Keratinocyte (primary cell): ENCODE results near the gene RETREG1. TPM values are rescaled to one million over a fixed set of nuclear protein-coding genes. Genes with fewer than 3 reads are reported as not detected.
A peak's percentile ranks its signal among the peaks of the same experiment; 100 is the strongest.
"Not testable (repeated sequence)": the region's sequence is repeated elsewhere in the genome, so short reads cannot be mapped to it uniquely, and the experiment has no call there.

Source experiments
- DNase-seq: peaks from one replicate; pipeline ENCODE4 v3.0.0-alpha.2; 2011; ENCODE audit warnings: low read depth, missing footprints, low spot score
- FAIRE-seq: peaks from 2 replicates; lab custom pipeline; 2011; peaks lifted over from hg19 to GRCh38; lab: Jason Lieb, UNC
- H2AFZ ChIP-seq: 2 replicates; pipeline ENCODE4 v1.6.0; 2012; ENCODE audit warnings: low read length, control low read depth, inconsistent platforms; ENCODE audit not compliant: control insufficient read depth
- H3K27ac ChIP-seq: 2 replicates; pipeline ENCODE4 v1.5.1; 2011; ENCODE audit warnings: low read length; ENCODE audit not compliant: control insufficient read depth, insufficient read depth
- H3K27me3 ChIP-seq: 3 replicates; pipeline ENCODE4 v1.6.0; 2011; ENCODE audit warnings: low read length; ENCODE audit not compliant: control insufficient read depth, insufficient read depth; ENCODE audit errors: extremely low read depth
- H3K36me3 ChIP-seq, 2 experiments: 2 replicates in 1 of 2; 3 replicates in 1 of 2; pipeline ENCODE4 v1.5.1; 2011; ENCODE audit warnings: low read length in 2 of 2, mild to moderate bottlenecking in 1 of 2; ENCODE audit not compliant: control insufficient read depth in 2 of 2, insufficient read depth in 2 of 2; ENCODE audit errors: extremely low read depth in 1 of 2
- H3K4me1 ChIP-seq: 3 replicates; pipeline ENCODE4 v1.5.1; 2011; ENCODE audit warnings: low read length; ENCODE audit not compliant: control insufficient read depth, insufficient read depth; ENCODE audit errors: extremely low read depth
- H3K4me2 ChIP-seq: 3 replicates; pipeline ENCODE4 v1.6.0; 2011; ENCODE audit warnings: low read depth, low read length; ENCODE audit not compliant: control insufficient read depth, insufficient read depth; ENCODE audit errors: extremely low read depth
- H3K4me3 ChIP-seq, 3 experiments: fragments of 200-600 bp in 1 of 3; sonication (generic) in 1 of 3; 2 replicates in 2 of 3; 3 replicates in 1 of 3; pipeline ENCODE4 v1.5.1; 2011 to 2016; ENCODE audit warnings: low read length in 3 of 3, mild to moderate bottlenecking in 3 of 3, control low read depth in 2 of 3, inconsistent platforms in 1 of 3, low read depth in 1 of 3, mixed read lengths in 1 of 3, mixed run types in 1 of 3, moderate library complexity in 1 of 3; ENCODE audit not compliant: control insufficient read depth in 2 of 3, insufficient read depth in 2 of 3; ENCODE audit errors: extremely low read depth in 1 of 3
- H3K79me2 ChIP-seq: 2 replicates; pipeline ENCODE4 v1.6.0; 2012; ENCODE audit warnings: low read length; ENCODE audit not compliant: control insufficient read depth, insufficient read depth
- H3K9ac ChIP-seq: 3 replicates; pipeline ENCODE4 v1.6.0; 2011; ENCODE audit warnings: low read length; ENCODE audit not compliant: control insufficient read depth, insufficient read depth; ENCODE audit errors: extremely low read depth
- H3K9me1 ChIP-seq: 3 replicates; pipeline ENCODE4 v1.6.0; 2011; ENCODE audit warnings: low read length; ENCODE audit not compliant: control insufficient read depth, insufficient read depth; ENCODE audit errors: extremely low read depth
- H3K9me3 ChIP-seq: 2 replicates; pipeline ENCODE4 v1.5.1; 2012; ENCODE audit warnings: low read depth, low read length; ENCODE audit not compliant: control insufficient read depth
- H4K20me1 ChIP-seq: 3 replicates; pipeline ENCODE4 v1.6.0; 2011; ENCODE audit warnings: low read length; ENCODE audit not compliant: control insufficient read depth, insufficient read depth; ENCODE audit errors: extremely low read depth
- CTCF ChIP-seq, 3 experiments: IDR thresholded peaks in 1 of 3; conservative IDR thresholded peaks in 1 of 3; optimal IDR thresholded peaks in 1 of 3; 2 replicates in 2 of 3; 3 replicates in 1 of 3; pipeline versions ENCODE3 to v1.5.1; 2011; ENCODE audit warnings: low read length in 3 of 3, mild to moderate bottlenecking in 3 of 3, moderate library complexity in 2 of 3, control low read depth in 1 of 3, inconsistent platforms in 1 of 3; ENCODE audit not compliant: insufficient read depth in 2 of 3; ENCODE audit errors: extremely low read depth in 1 of 3
- EZH2 ChIP-seq: IDR thresholded peaks from one replicate; pipeline ENCODE4 v1.6.1; 2012; ENCODE audit warnings: inconsistent platforms, mild to moderate bottlenecking, low read length, moderate library complexity
- dilution Hi-C: fragments of 300-500 bp; cut with MboI; formaldehyde crosslinking; loops from one replicate; pipeline ENCODE4 v1.7.0; 2020; ENCODE audit warnings: low sequenced_read_pairs; ENCODE audit not compliant: extremely low pct_ligation_motif_present
- polyA plus RNA-seq, 5 experiments: library from polyadenylated mRNA; depleted of rRNA in 3 of 5; stranded (reverse) in 3 of 5; stranded (forward) in 1 of 5; unstranded in 1 of 5; fragments of >200 nt; gene quantifications; 1 replicate in 1 of 5; 2 replicates in 3 of 5; 3 replicates in 1 of 5; pipeline versions ENCODE4 v1.2.1 to v1.2.3, GENCODE V29; 2011 to 2012; ENCODE audit warnings: missing spikeins in 2 of 5, low read depth in 1 of 5, low replicate concordance in 1 of 5

The RETREG1 gene
- polyA plus RNA-seq, 1 donor (not counting 4 experiments of a cell fraction or from before 2014, with no cell fraction given) = 7.4 TPM

DNA sequence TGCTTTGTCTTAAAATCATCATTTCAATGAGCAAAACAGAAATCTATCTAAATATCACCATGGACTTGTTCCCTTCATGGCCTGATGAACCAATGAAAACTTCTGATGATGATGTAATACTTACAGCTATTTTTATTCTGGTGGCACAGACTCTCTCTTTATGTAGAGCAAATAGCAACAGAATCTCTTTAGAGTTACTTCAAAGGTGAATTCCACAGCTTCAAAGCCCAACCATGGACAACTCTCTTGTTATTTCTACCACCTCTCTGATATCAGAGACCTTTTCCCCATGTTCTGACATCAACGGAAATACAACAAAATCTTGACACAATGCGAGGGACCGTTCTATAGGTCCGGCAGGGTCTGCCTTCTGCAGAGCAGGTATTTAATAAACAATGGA, 70.1 kb downstream of the RETREG1 start:
- H3K4me1 ChIP-seq = peaks cover 24% of the 10 kb centered on the region
- no peaks in the 10 kb centered on the region for H3K27me3 ChIP-seq
- no peak overlapping the region for H3K4me2 ChIP-seq
- H3K9me3 ChIP-seq = no peaks in the 10 kb centered on the region
- H3K9ac ChIP-seq = no peak overlapping the region
- dilution Hi-C loops = no loop called here
- H3K27ac ChIP-seq = no peak overlapping the region
- no peaks in the 10 kb centered on the region for H3K79me2 ChIP-seq
- no peak for DNase-seq
- TF ChIP-seq EZH2 (no peak), CTCF (optimal IDR thresholded peaks at IDR 0.05 in 1 of 3, IDR thresholded peaks at IDR 0.05 in 1 of 3, conservative IDR thresholded peaks at IDR 0.05 in 1 of 3; ENCODE audit: extremely low read depth in 1 of 3, insufficient read depth in 2 of 3, low read length in 3 of 3) (no peak)
- H4K20me1 ChIP-seq = no peaks in the 10 kb centered on the region
- no peak overlapping the region for H2AFZ ChIP-seq
- H3K4me3 ChIP-seq = no peak overlapping the region
- H3K36me3 ChIP-seq = no peaks in the 10 kb centered on the region
- no peak for FAIRE-seq
- H3K9me1 ChIP-seq = no peaks in the 10 kb centered on the region

GRCh38 chr5:16544607-16545374, 72.0 kb downstream of the RETREG1 start:
- Histone ChIP-seq H3K9me3 (no peaks in the 10 kb centered on the region), H3K4me3 (no peak overlapping the region), H3K4me2 (no peak overlapping the region), H3K4me1 (peaks cover 31% of the 10 kb centered on the region), H3K9me1 (no peaks in the 10 kb centered on the region), H3K27me3 (no peaks in the 10 kb centered on the region), H3K79me2 (no peaks in the 10 kb centered on the region), H4K20me1 (no peaks in the 10 kb centered on the region), H2AFZ (peak overlapping the region; percentile 30), H3K36me3 (no peaks in the 10 kb centered on the region), H3K27ac (no peak overlapping the region), H3K9ac (no peak overlapping the region)
- no peak for TF ChIP-seq EZH2
- no peak for TF ChIP-seq CTCF (optimal IDR thresholded peaks at IDR 0.05 in 1 of 3, IDR thresholded peaks at IDR 0.05 in 1 of 3, conservative IDR thresholded peaks at IDR 0.05 in 1 of 3; ENCODE audit: extremely low read depth in 1 of 3, insufficient read depth in 2 of 3, low read length in 3 of 3)
- DNase-seq (no peak), FAIRE-seq (no peak)
- dilution Hi-C loops = no loop called here

- H2AFZ ChIP-seq, H3K4me2 ChIP-seq, DNase-seq, H3K79me2 ChIP-seq, H3K27me3 ChIP-seq, H3K9me1 ChIP-seq, H3K36me3 ChIP-seq, H3K9ac ChIP-seq, H3K4me3 ChIP-seq, FAIRE-seq, H3K9me3 ChIP-seq, dilution Hi-C loops, H3K27ac ChIP-seq, H4K20me1 ChIP-seq: not testable (repeated sequence)
- H3K4me1 ChIP-seq = peaks cover 28% of the 10 kb centered on the region
Observed at GRCh38 chr5:16543206-16543605, 73.6 kb downstream of the RETREG1 start.
